Measurements from ENCODE around the gene NUAK1.

NUAK1 gene

GRCh38 chr12:106181401-106182114 is 42.8 kb upstream of the NUAK1 start:
- ChIA-PET CTCF (interaction anchor here (1.1 kb wide), 1 partner anchor 15 kb away, joined by 3 read pairs; no protein-coding TSS in a partner anchor), POLR2A (no interaction called here)
- TF ChIP-seq, protein P1, sequence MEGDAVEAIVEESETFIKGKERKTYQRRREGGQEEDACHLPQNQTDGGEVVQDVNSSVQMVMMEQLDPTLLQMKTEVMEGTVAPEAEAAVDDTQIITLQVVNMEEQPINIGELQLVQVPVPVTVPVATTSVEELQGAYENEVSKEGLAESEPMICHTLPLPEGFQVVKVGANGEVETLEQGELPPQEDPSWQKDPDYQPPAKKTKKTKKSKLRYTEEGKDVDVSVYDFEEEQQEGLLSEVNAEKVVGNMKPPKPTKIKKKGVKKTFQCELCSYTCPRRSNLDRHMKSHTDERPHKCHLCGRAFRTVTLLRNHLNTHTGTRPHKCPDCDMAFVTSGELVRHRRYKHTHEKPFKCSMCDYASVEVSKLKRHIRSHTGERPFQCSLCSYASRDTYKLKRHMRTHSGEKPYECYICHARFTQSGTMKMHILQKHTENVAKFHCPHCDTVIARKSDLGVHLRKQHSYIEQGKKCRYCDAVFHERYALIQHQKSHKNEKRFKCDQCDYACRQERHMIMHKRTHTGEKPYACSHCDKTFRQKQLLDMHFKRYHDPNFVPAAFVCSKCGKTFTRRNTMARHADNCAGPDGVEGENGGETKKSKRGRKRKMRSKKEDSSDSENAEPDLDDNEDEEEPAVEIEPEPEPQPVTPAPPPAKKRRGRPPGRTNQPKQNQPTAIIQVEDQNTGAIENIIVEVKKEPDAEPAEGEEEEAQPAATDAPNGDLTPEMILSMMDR (IDR thresholded peaks at IDR 0.05; ENCODE audit: insufficient read depth, low read length, missing control alignments) = no peak
- no peak overlapping the region for H3K4me3 ChIP-seq (ENCODE audit: low read depth, low read length)
- no peak for DNase-seq (ENCODE audit: low read depth, low spot score)

DNA sequence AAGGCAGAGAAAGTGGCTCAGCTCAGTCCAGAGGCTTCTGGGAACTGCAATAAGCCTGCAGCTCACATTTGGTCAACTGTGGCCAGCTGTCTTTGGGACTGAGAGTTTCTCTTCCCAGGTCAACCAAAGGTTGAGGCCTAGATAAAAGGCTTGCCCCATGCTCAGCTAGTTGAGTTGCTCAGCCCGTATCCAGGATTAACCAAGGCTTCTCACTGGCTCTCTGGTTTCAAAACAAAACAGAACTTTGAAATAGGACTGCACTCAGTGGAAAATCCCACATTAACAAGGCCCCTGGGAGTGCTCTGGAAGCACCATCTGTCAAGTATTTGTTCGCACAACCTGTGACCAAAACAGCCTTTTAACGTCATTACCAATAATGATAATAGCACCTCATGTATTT is 40.3 kb upstream of the NUAK1 start:
- no peak overlapping the region for H3K4me3 ChIP-seq (ENCODE audit: low read depth, low read length)
- ChIA-PET CTCF (interaction anchor here (1.2 to 2.5 kb wide), 2 partner anchors 30 to 45 kb away, joined by 3 to 9 read pairs; no protein-coding TSS in a partner anchor), POLR2A (no interaction called here)
- DNase-seq (ENCODE audit: low read depth, low spot score) = no peak
- TF ChIP-seq, protein P1 (IDR thresholded peaks at IDR 0.05; ENCODE audit: insufficient read depth, low read length, missing control alignments) = no peak

- no peak for DNase-seq (ENCODE audit: low read depth, low spot score)
- TF ChIP-seq, protein P1 (IDR thresholded peaks at IDR 0.05; ENCODE audit: insufficient read depth, low read length, missing control alignments) = no peak
- ChIA-PET CTCF (interaction anchor here (1.2 to 2.5 kb wide), 2 partner anchors 30 to 45 kb away, joined by 3 to 9 read pairs; no protein-coding TSS in a partner anchor), POLR2A (no interaction called here)
- H3K4me3 ChIP-seq (ENCODE audit: low read depth, low read length) = no peak overlapping the region
Observed at GRCh38 chr12:106178562-106178961, 39.8 kb upstream of the NUAK1 start.

- H3K4me3 ChIP-seq (ENCODE audit: low read depth, low read length) = no peak overlapping the region
- POLR2A ChIA-PET = no interaction called here
- TF ChIP-seq, protein P1 (IDR thresholded peaks at IDR 0.05; ENCODE audit: insufficient read depth, low read length, missing control alignments) = no peak
- CTCF ChIA-PET = interaction anchor here (0.9 kb wide), 1 partner anchor 47 kb away, joined by 3 read pairs; no protein-coding TSS in a partner anchor
- DNase-seq (ENCODE audit: low read depth, low spot score) = no peak
Observed at GRCh38 chr12:106176560-106176959, 37.8 kb upstream of the NUAK1 start.

DNA sequence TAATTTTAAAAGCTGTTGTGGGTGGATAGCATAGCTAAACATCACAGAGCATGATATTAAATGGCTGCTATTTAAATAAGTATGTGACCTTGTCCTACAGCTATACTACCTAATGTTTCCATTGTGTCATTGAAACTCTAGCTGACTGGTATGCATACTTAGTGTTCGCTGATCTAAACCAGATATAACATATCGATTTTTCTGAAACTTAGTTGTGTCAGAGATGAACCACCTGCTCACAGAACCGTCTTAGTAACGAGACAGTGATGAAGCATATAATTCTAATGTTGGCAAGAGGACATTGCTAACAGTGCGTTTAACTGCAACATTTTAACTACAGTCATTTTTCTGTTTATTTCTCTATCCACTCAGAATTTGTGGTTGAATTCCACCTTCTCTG is 36.1 kb upstream of the NUAK1 start:
- DNase-seq (ENCODE audit: low read depth, low spot score) = no peak
- no peak overlapping the region for H3K4me3 ChIP-seq (ENCODE audit: low read depth, low read length)
- ChIA-PET POLR2A (no interaction called here), CTCF (no interaction called here)
- TF ChIP-seq, protein P1 (IDR thresholded peaks at IDR 0.05; ENCODE audit: insufficient read depth, low read length, missing control alignments) = no peak

GRCh38 chr12:106173442-106173841 is 34.7 kb upstream of the NUAK1 start:
- CTCF ChIA-PET = interaction anchor here (2.5 kb wide), 1 partner anchor 50 kb away, joined by 9 read pairs; no protein-coding TSS in a partner anchor
- TF ChIP-seq, protein P1 (IDR thresholded peaks at IDR 0.05; ENCODE audit: insufficient read depth, low read length, missing control alignments) = no peak
- DNase-seq (ENCODE audit: low read depth, low spot score) = no peak
- no peak overlapping the region for H3K4me3 ChIP-seq (ENCODE audit: low read depth, low read length)
- POLR2A ChIA-PET = no interaction called here

Measured in AG04449 (cell line).